ENCODE data around the gene FMNL2.
A peak's percentile ranks its signal among the peaks of the same experiment; 100 is the strongest.
"Not testable (repeated sequence)": the region's sequence is repeated elsewhere in the genome, so short reads cannot be mapped to it uniquely, and the experiment has no call there.

FMNL2 gene

GRCh38 chr2:152472481-152472887, 137.5 kb downstream of the FMNL2 start:
- no peak for DNase-seq (ENCODE audit: low spot score)

GRCh38 chr2:152473151-152473857, 138.3 kb downstream of the FMNL2 start:
- peak; percentile 25 for DNase-seq (ENCODE audit: low spot score)

GRCh38 chr2:152474523-152474922, 139.5 kb downstream of the FMNL2 start:
- DNase-seq (ENCODE audit: low spot score) = not testable (repeated sequence)

- DNase-seq (ENCODE audit: low spot score) = no peak
These were observed 141.0 kb downstream of the FMNL2 start for GRCh38 chr2:152475982-152476381.

- no peak for DNase-seq (ENCODE audit: low spot score)
These were observed 142.5 kb downstream of the FMNL2 start for GRCh38 chr2:152477347-152478092.

GRCh38 chr2:152479282-152479681, 144.3 kb downstream of the FMNL2 start:
- DNase-seq (ENCODE audit: low spot score) = no peak

GRCh38 chr2:152480821-152481399, 145.9 kb downstream of the FMNL2 start:
- no peak for DNase-seq (ENCODE audit: low spot score)

GRCh38 chr2:152481881-152482583, 147.1 kb downstream of the FMNL2 start:
- DNase-seq (ENCODE audit: low spot score) = no peak

- DNase-seq (ENCODE audit: low spot score) = no peak
These were observed 148.5 kb downstream of the FMNL2 start for GRCh38 chr2:152483276-152484063.

- peak; percentile 24 for DNase-seq (ENCODE audit: low spot score)
These were observed 151.2 kb downstream of the FMNL2 start for GRCh38 chr2:152485954-152486736.

- DNase-seq (ENCODE audit: low spot score) = no peak
These were observed 151.9 kb downstream of the FMNL2 start for GRCh38 chr2:152486737-152487400.

GRCh38 chr2:152488075-152488474, 153.1 kb downstream of the FMNL2 start:
- DNase-seq (ENCODE audit: low spot score) = no peak

- DNase-seq (ENCODE audit: low spot score) = no peak
These were observed 154.4 kb downstream of the FMNL2 start for GRCh38 chr2:152489364-152489763.

GRCh38 chr2:152490686-152491455, 155.9 kb downstream of the FMNL2 start:
- no peak for DNase-seq (ENCODE audit: low spot score)

- DNase-seq (ENCODE audit: low spot score) = no peak
These were observed 157.2 kb downstream of the FMNL2 start for GRCh38 chr2:152492131-152492530.

GRCh38 chr2:152492911-152493310, 157.9 kb downstream of the FMNL2 start:
- no peak for DNase-seq (ENCODE audit: low spot score)

- no peak for DNase-seq (ENCODE audit: low spot score)
These were observed 158.4 kb downstream of the FMNL2 start for GRCh38 chr2:152493417-152493816.

- no peak for DNase-seq (ENCODE audit: low spot score)
These were observed 159.1 kb downstream of the FMNL2 start for GRCh38 chr2:152493945-152494528.

- DNase-seq (ENCODE audit: low spot score) = no peak
These were observed 161.4 kb downstream of the FMNL2 start for GRCh38 chr2:152496371-152496770.
